Right lobe of liver (tissue), 4 donors: ENCODE measurements around the gene VPS11.

Experiments used
- POLR2A ChIP-seq: fragments of 450-650 bp; IDR thresholded peaks from one replicate; pipeline ENCODE4 v1.6.1; 2017; ENCODE audit warnings: antibody characterized with exemption, mild to moderate bottlenecking
- TF ChIP-seq, protein P1 (sequence below), 4 donors: fragments of 200-600 bp in 3 of 4; fragments of 450-650 bp in 1 of 4; IDR thresholded peaks; one replicate each; pipeline versions ENCODE4 v1.5.1 to v1.8.0; 2016 to 2022; ENCODE audit warnings: antibody characterized with exemption in 4 of 4, mild to moderate bottlenecking in 2 of 4
- donor health status: DM: no; HTN: no; CAD: no.
- donor health status: DM: no; HTN: no; CAD: no.
- donor health status: DM: no; HTN: yes; CAD: no.

DNA sequence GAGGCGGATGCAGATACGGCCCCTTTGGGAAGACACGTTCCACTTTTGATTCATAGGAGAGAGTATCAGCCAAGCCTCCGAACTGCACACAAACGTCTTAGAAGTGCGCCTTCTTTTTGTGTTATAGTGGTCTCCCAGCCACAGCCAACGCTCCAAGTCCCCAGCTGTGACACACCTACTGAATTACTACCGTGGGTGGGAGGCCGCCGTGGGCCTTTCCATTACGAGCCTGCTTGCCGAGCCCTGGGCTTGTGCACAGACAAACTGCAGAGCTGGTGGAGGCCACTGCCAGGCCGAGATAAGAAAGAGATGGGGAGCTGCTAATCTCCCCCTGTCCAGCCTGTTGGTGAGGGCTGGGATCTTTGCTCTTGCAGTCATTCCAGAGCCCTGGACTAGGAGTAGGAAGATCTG lies 17.8 kb downstream of the VPS11 start:
- TF ChIP-seq, protein P1, sequence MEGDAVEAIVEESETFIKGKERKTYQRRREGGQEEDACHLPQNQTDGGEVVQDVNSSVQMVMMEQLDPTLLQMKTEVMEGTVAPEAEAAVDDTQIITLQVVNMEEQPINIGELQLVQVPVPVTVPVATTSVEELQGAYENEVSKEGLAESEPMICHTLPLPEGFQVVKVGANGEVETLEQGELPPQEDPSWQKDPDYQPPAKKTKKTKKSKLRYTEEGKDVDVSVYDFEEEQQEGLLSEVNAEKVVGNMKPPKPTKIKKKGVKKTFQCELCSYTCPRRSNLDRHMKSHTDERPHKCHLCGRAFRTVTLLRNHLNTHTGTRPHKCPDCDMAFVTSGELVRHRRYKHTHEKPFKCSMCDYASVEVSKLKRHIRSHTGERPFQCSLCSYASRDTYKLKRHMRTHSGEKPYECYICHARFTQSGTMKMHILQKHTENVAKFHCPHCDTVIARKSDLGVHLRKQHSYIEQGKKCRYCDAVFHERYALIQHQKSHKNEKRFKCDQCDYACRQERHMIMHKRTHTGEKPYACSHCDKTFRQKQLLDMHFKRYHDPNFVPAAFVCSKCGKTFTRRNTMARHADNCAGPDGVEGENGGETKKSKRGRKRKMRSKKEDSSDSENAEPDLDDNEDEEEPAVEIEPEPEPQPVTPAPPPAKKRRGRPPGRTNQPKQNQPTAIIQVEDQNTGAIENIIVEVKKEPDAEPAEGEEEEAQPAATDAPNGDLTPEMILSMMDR (IDR thresholded peaks at IDR 0.05): no peak
- no peak for TF ChIP-seq POLR2A
